Subcutaneous abdominal adipose tissue (tissue), 5 donors: ENCODE data around the gene IFT122.

Source experiments
- H3K27ac ChIP-seq: one replicate; pipeline ENCODE4 v1.7.0; 2013; ENCODE audit warnings: low read depth, mild to moderate bottlenecking, inconsistent platforms, low read length, moderate library complexity
- H3K27me3 ChIP-seq, 5 donors: one replicate each; pipeline ENCODE4 v1.7.0; 2013; ENCODE audit warnings: low read length in 5 of 5, inconsistent platforms in 1 of 5; ENCODE audit not compliant: control insufficient read depth in 5 of 5, insufficient read depth in 4 of 5
- H3K36me3 ChIP-seq, 5 donors: one replicate each; pipeline ENCODE4 v1.7.0; 2013; ENCODE audit warnings: low read length in 5 of 5; ENCODE audit not compliant: control insufficient read depth in 5 of 5, insufficient read depth in 5 of 5
- H3K4me1 ChIP-seq, 5 donors: one replicate each; pipeline ENCODE4 v1.7.0; 2013; ENCODE audit warnings: low read length in 5 of 5, mild to moderate bottlenecking in 3 of 5, moderate library complexity in 1 of 5; ENCODE audit not compliant: control insufficient read depth in 5 of 5, insufficient read depth in 5 of 5
- H3K4me3 ChIP-seq, 5 donors: one replicate each; pipeline ENCODE4 v1.7.0; 2013; ENCODE audit warnings: low read length in 5 of 5, low read depth in 1 of 5
- H3K9ac ChIP-seq, 5 donors: one replicate each; pipeline ENCODE4 v1.7.0; 2013; ENCODE audit warnings: low read length in 5 of 5, mild to moderate bottlenecking in 4 of 5, moderate library complexity in 3 of 5
- H3K9me3 ChIP-seq, 5 donors: one replicate each; pipeline ENCODE4 v1.7.0; 2013; ENCODE audit warnings: low read length in 5 of 5; ENCODE audit not compliant: control insufficient read depth in 5 of 5
- donor health status: healthy.
- donor health status: healthy.
- donor health status: healthy.
- donor health status: healthy.
- donor health status: healthy.

Gene IFT122

GRCh38 chr3:129413687-129414506, 26.1 kb upstream of the IFT122 start:
- no peaks in the 10 kb centered on the region for H3K36me3 ChIP-seq

GRCh38 chr3:129415378-129415777, 24.6 kb upstream of the IFT122 start:
- no peak overlapping the region for H3K4me3 ChIP-seq
- H3K9ac ChIP-seq: no peak overlapping the region
- H3K27ac ChIP-seq: no peak overlapping the region
- H3K27me3 ChIP-seq: no peaks in the 10 kb centered on the region
- H3K36me3 ChIP-seq: no peaks in the 10 kb centered on the region
- peaks cover 0 to 19% (median 17%) of the 10 kb centered on the region in 5 donors for H3K4me1 ChIP-seq
- no peaks in the 10 kb centered on the region for H3K9me3 ChIP-seq

More at GRCh38 chr3:129413687-129414506, 26.1 kb upstream of the IFT122 start:
- Histone ChIP-seq H3K9me3 (no peaks in the 10 kb centered on the region), H3K4me3 (no peak overlapping the region), H3K9ac (no peak overlapping the region), H3K27me3 (no peaks in the 10 kb centered on the region), H3K4me1 (peaks cover 0 to 19% (median 16%) of the 10 kb centered on the region in 5 donors), H3K27ac (no peak overlapping the region)

GRCh38 chr3:129415830-129416229, 24.2 kb upstream of the IFT122 start:
- Histone ChIP-seq H3K27me3 (no peaks in the 10 kb centered on the region), H3K9ac (no peak overlapping the region), H3K4me3 (no peak overlapping the region), H3K36me3 (no peaks in the 10 kb centered on the region), H3K9me3 (no peaks in the 10 kb centered on the region), H3K27ac (no peak overlapping the region), H3K4me1 (peaks cover 0 to 19% (median 17%) of the 10 kb centered on the region in 5 donors)

- no peaks in the 10 kb centered on the region for H3K9me3 ChIP-seq
- no peaks in the 10 kb centered on the region for H3K27me3 ChIP-seq
- H3K4me1 ChIP-seq: peaks cover 0 to 19% (median 17%) of the 10 kb centered on the region in 5 donors
- no peak overlapping the region for H3K4me3 ChIP-seq
- no peak overlapping the region for H3K9ac ChIP-seq
- H3K27ac ChIP-seq: no peak overlapping the region
- no peaks in the 10 kb centered on the region for H3K36me3 ChIP-seq
Observed at GRCh38 chr3:129416415-129416814, 23.6 kb upstream of the IFT122 start.

GRCh38 chr3:129417326-129417725, 22.7 kb upstream of the IFT122 start:
- H3K36me3 ChIP-seq: no peaks in the 10 kb centered on the region
- H3K4me3 ChIP-seq: no peak overlapping the region
- H3K27ac ChIP-seq: no peak overlapping the region
- no peak overlapping the region for H3K9ac ChIP-seq
- H3K9me3 ChIP-seq: no peaks in the 10 kb centered on the region
- H3K27me3 ChIP-seq: no peaks in the 10 kb centered on the region
- H3K4me1 ChIP-seq: peaks cover 0 to 19% (median 17%) of the 10 kb centered on the region in 5 donors

- no peaks in the 10 kb centered on the region for H3K27me3 ChIP-seq
- no peaks in the 10 kb centered on the region for H3K36me3 ChIP-seq
- no peak overlapping the region for H3K9ac ChIP-seq
- peak overlapping the region in 1 of 5 donors; percentile 3 for H3K4me3 ChIP-seq
- peaks cover 0 to 18% (median 16%) of the 10 kb centered on the region in 5 donors for H3K4me1 ChIP-seq
- H3K9me3 ChIP-seq: no peaks in the 10 kb centered on the region
- H3K27ac ChIP-seq: peak overlapping the region; percentile 14
Observed at GRCh38 chr3:129418041-129418973, 21.7 kb upstream of the IFT122 start.

GRCh38 chr3:129419476-129419875, 20.5 kb upstream of the IFT122 start:
- peaks cover 0 to 18% (median 16%) of the 10 kb centered on the region in 5 donors for H3K4me1 ChIP-seq
- H3K4me3 ChIP-seq: no peak overlapping the region
- no peaks in the 10 kb centered on the region for H3K9me3 ChIP-seq
- no peaks in the 10 kb centered on the region for H3K27me3 ChIP-seq
- no peak overlapping the region for H3K9ac ChIP-seq
- no peaks in the 10 kb centered on the region for H3K36me3 ChIP-seq
- no peak overlapping the region for H3K27ac ChIP-seq

GRCh38 chr3:129421236-129421883, 18.7 kb upstream of the IFT122 start:
- H3K4me1 ChIP-seq: peaks cover 0 to 18% (median 16%) of the 10 kb centered on the region in 5 donors
- H3K27ac ChIP-seq: no peak overlapping the region
- no peaks in the 10 kb centered on the region for H3K9me3 ChIP-seq
- H3K27me3 ChIP-seq: no peaks in the 10 kb centered on the region
- H3K36me3 ChIP-seq: no peaks in the 10 kb centered on the region
- no peak overlapping the region for H3K9ac ChIP-seq
- no peak overlapping the region for H3K4me3 ChIP-seq

GRCh38 chr3:129421988-129422745, 17.9 kb upstream of the IFT122 start:
- Histone ChIP-seq H3K27ac (no peak overlapping the region), H3K9me3 (no peaks in the 10 kb centered on the region), H3K36me3 (no peaks in the 10 kb centered on the region), H3K9ac (no peak overlapping the region), H3K27me3 (no peaks in the 10 kb centered on the region), H3K4me1 (peaks cover 0 to 18% (median 16%) of the 10 kb centered on the region in 5 donors), H3K4me3 (no peak overlapping the region)
